Activated CD4-positive, alpha-beta T cell treated with anti-CD3 and anti-CD28 coated beads, Interleukin-10, Interleukin-2, amounts not matched to agents 100 ng/mL and 50 ng/mL, durations not matched to agents 16 hours and 8 hours (primary cell): ENCODE results near the gene PRRC2B.
"Not testable (repeated sequence)": the region's sequence is repeated elsewhere in the genome, so short reads cannot be mapped to it uniquely, and the experiment has no call there.

Experiments
- DNase-seq: peaks from one replicate; pipeline ENCODE4 v3.0.0-alpha.2; 2020

Gene PRRC2B

DNA sequence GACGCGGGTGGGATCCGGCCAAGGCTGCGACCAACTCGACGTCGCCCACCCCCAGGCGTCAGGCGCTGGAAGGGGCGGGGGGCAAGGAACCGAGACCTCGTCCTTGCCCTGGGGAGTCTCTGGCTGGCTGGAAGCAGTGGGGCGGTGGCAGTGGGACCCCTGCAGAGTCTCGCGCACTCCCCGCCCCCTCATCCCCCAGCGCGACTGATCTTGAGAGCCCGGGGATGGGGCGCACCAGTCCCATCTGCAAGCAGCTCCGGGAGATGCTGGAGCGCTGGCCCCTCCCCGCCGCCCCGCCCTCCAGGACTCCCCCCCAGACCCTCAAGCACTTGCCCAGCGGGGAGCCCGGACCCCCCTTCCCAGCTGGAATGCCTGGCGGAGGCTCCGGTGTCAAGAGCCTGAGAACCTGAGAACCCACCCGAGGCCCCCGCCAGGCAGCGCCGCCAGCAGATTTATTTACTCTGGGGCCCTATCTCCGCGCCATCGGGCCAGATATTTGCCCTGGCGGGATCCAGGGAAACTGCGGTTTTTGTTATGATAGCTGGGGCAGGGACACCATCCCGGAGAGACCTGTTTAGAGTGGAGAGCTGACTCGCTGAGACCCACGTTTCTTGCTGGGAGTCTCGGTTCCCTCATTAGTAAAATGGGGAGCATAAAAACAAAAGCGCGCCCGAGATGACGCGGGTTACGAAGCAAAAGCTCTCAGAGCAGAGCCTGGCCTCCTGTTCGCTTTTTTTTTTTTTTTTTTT is 152.6 kb downstream of the PRRC2B start:
- no peak for DNase-seq

DNA sequence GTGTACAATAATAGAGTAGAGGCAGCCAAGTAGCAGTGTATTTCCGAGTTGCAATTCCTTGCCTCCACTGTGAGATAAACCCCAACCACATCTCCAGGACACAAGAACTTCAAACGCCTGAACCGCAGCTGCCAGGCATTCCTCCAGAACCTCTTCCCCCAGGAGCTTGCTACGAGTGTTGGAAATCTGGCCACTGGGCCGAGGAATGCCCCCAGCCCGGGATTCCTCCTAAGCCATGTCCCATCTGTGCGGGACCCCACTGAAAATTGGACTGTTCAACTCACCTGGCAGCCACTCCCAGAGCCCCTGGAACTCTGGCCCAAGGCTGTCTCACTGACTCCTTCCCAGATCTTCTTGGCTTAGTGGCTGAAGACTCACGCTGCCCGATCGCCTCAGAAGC is 155.3 kb downstream of the PRRC2B start:
- not testable (repeated sequence) for DNase-seq
